ENCODE measurements around the gene SLC39A11. TPM values are rescaled to one million over a fixed set of nuclear protein-coding genes. Genes with fewer than 3 reads are reported as not detected.

The SLC39A11 gene
- total and polyA plus RNA-seq, 8 donors = 5.2 to 62.0 (median 12.9) TPM

- WGBS, 5 donors = 78 to 88% (median 87%) methylated on average over 5 of the region's 5 CpGs
- H3K27me3 ChIP-seq = no peaks in the 10 kb centered on the region
- TF ChIP-seq, protein P1, sequence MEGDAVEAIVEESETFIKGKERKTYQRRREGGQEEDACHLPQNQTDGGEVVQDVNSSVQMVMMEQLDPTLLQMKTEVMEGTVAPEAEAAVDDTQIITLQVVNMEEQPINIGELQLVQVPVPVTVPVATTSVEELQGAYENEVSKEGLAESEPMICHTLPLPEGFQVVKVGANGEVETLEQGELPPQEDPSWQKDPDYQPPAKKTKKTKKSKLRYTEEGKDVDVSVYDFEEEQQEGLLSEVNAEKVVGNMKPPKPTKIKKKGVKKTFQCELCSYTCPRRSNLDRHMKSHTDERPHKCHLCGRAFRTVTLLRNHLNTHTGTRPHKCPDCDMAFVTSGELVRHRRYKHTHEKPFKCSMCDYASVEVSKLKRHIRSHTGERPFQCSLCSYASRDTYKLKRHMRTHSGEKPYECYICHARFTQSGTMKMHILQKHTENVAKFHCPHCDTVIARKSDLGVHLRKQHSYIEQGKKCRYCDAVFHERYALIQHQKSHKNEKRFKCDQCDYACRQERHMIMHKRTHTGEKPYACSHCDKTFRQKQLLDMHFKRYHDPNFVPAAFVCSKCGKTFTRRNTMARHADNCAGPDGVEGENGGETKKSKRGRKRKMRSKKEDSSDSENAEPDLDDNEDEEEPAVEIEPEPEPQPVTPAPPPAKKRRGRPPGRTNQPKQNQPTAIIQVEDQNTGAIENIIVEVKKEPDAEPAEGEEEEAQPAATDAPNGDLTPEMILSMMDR (IDR thresholded peaks at IDR 0.05) = no peak
- TF ChIP-seq EP300 (IDR thresholded peaks at IDR 0.05) (no peak), POLR2A (IDR thresholded peaks at IDR 0.05) (no peak), POLR2AphosphoS5 (IDR thresholded peaks at IDR 0.05) (no peak)
Measured at GRCh38 chr17:72970246-72970645, 122.2 kb downstream of the SLC39A11 start.

DNA sequence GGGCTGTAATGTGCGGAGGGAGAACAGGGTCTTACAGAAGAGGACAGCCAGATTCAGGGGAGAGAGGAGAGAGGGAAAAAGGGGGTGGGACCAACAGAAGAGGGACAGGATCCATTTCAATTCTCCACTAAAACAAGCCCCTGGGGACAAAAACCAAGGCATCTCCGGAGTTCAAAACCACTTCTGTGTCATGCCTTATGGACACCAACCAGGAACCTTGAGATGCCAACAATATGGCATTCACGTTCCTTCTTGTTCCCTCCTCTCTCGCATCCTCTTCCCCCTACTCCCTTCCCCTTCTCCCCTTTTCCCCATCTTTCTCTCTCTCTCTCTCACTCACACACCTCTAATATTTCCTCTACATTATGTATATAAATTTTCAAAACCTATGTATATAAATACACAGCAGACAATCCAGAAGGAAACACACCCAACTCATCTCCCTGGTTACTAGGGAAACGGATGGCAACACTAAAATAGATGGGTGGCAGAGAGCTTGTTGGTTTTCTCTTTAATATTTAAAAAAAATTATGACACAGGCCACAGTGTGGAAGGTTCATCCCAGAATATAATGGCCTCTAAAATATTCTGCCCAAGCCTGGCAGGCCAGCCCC is 123.1 kb downstream of the SLC39A11 start:
- intact Hi-C loops (cut with DNase I; ENCODE audit: low total_unique reads) = no loop called here
- peaks cover 0 to 19% (median 13%) of the 10 kb centered on the region in 4 donors for H3K4me1 ChIP-seq
- no peaks in the 10 kb centered on the region for H3K36me3 ChIP-seq
- DNase-seq = no peak
- 92 to 97% (median 93%) methylated on average over 5 of the region's 5 CpGs for WGBS, 5 donors
- no peak overlapping the region for H3K27ac ChIP-seq
- H3K27me3 ChIP-seq = no peaks in the 10 kb centered on the region
- no peaks in the 10 kb centered on the region for H3K9me3 ChIP-seq
- TF ChIP-seq POLR2A (IDR thresholded peaks at IDR 0.05) = no peak
- TF ChIP-seq POLR2AphosphoS5 (IDR thresholded peaks at IDR 0.05) = no peak
- no peak for TF ChIP-seq EP300 (IDR thresholded peaks at IDR 0.05)
- TF ChIP-seq, protein P1 (IDR thresholded peaks at IDR 0.05) = no peak
- no peak overlapping the region for H3K4me3 ChIP-seq

More at GRCh38 chr17:72970246-72970645, 122.2 kb downstream of the SLC39A11 start:
- Histone ChIP-seq H3K4me3 (no peak overlapping the region), H3K4me1 (peaks cover 0 to 19% (median 13%) of the 10 kb centered on the region in 4 donors), H3K27ac (no peak overlapping the region), H3K36me3 (no peaks in the 10 kb centered on the region), H3K9me3 (no peaks in the 10 kb centered on the region)
- no peak for DNase-seq
- intact Hi-C loops (cut with DNase I; ENCODE audit: low total_unique reads) = no loop called here

DNA sequence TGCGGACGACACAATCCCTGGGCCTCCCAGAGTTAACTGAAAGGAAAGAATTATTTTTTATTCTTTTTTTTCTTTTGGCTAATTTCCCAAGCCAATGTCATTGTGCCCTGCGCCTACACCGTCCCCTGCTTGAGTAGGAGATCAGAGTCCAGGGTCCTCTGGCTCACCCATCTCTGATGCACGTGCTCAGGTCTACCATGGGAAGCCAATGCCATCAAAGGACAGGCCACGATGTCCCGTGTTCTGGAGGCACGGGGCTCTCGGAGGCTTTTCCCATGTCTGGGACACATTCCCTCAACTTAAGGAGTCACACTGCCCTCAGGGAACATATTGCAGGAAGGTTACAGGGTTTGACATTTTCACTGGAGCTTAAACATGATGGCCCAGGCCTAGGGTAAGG is 123.7 kb downstream of the SLC39A11 start:
- Histone ChIP-seq H3K4me3 (no peak overlapping the region), H3K9me3 (no peaks in the 10 kb centered on the region), H3K36me3 (no peaks in the 10 kb centered on the region), H3K27me3 (no peaks in the 10 kb centered on the region), H3K4me1 (peaks cover 0 to 19% (median 13%) of the 10 kb centered on the region in 4 donors), H3K27ac (no peak overlapping the region)
- TF ChIP-seq, protein P1 (IDR thresholded peaks at IDR 0.05) = no peak
- TF ChIP-seq POLR2A (IDR thresholded peaks at IDR 0.05) = no peak
- TF ChIP-seq EP300 (IDR thresholded peaks at IDR 0.05) = no peak
- TF ChIP-seq POLR2AphosphoS5 (IDR thresholded peaks at IDR 0.05) = no peak
- DNase-seq = no peak
- 83 to 94% (median 88%) methylated on average over 8 to 9 of the region's 9 CpGs for WGBS, 5 donors
- intact Hi-C loops (cut with DNase I; ENCODE audit: low total_unique reads) = no loop called here

- Histone ChIP-seq H3K27ac (no peak overlapping the region), H3K4me1 (peaks cover 0 to 17% (median 13%) of the 10 kb centered on the region in 4 donors), H3K4me3 (no peak overlapping the region), H3K27me3 (no peaks in the 10 kb centered on the region), H3K36me3 (no peaks in the 10 kb centered on the region), H3K9me3 (no peaks in the 10 kb centered on the region)
- TF ChIP-seq POLR2AphosphoS5 (IDR thresholded peaks at IDR 0.05) (no peak), POLR2A (IDR thresholded peaks at IDR 0.05) (no peak)
- TF ChIP-seq, protein P1 (IDR thresholded peaks at IDR 0.05) = no peak
- WGBS, 5 donors = 73 to 87% (median 81%) methylated on average over 5 of the region's 5 CpGs
- intact Hi-C loops (cut with DNase I; ENCODE audit: low total_unique reads) = no loop called here
- no peak for DNase-seq
Measured at GRCh38 chr17:72967977-72968585, 124.4 kb downstream of the SLC39A11 start.
